Vagina (tissue), 2 donors: Measurements from ENCODE around the gene PCIF1.

Experiments used
- CTCF ChIP-seq, 3 experiments: fragments of 450-650 bp in 2 of 3; fragments of 200-600 bp in 1 of 3; sonication (generic) in 1 of 3; IDR thresholded peaks; one replicate each; pipeline ENCODE4 v1.5.1; 2017 to 2019; ENCODE audit warnings: antibody characterized with exemption in 3 of 3, mild to moderate bottlenecking in 2 of 3, moderate library complexity in 2 of 3
- POLR2A ChIP-seq, 2 donors: fragments of 450-650 bp; IDR thresholded peaks; one replicate each; pipeline ENCODE4 v1.6.1; 2017; ENCODE audit warnings: antibody characterized with exemption in 2 of 2, mild to moderate bottlenecking in 2 of 2, moderate library complexity in 2 of 2
- POLR2AphosphoS5 ChIP-seq, 2 donors: sonication (generic); formaldehyde crosslinking; IDR thresholded peaks; one replicate each; pipeline ENCODE4 v1.9.0; 2017; ENCODE audit warnings: antibody characterized with exemption in 2 of 2, mild to moderate bottlenecking in 2 of 2, low read depth in 1 of 2; ENCODE audit not compliant: insufficient read depth in 1 of 2

- no peak for TF ChIP-seq CTCF (IDR thresholded peaks at IDR 0.05)
- TF ChIP-seq POLR2A (IDR thresholded peaks at IDR 0.05), result no peak
- TF ChIP-seq POLR2AphosphoS5 (IDR thresholded peaks at IDR 0.05; ENCODE audit: insufficient read depth in 1 of 2, low read depth in 1 of 2), result no peak
These were observed 24.4 kb upstream of the PCIF1 start for GRCh38 chr20:45909817-45910669.
